ENCODE measurements around the gene CYP2C19.

DNA sequence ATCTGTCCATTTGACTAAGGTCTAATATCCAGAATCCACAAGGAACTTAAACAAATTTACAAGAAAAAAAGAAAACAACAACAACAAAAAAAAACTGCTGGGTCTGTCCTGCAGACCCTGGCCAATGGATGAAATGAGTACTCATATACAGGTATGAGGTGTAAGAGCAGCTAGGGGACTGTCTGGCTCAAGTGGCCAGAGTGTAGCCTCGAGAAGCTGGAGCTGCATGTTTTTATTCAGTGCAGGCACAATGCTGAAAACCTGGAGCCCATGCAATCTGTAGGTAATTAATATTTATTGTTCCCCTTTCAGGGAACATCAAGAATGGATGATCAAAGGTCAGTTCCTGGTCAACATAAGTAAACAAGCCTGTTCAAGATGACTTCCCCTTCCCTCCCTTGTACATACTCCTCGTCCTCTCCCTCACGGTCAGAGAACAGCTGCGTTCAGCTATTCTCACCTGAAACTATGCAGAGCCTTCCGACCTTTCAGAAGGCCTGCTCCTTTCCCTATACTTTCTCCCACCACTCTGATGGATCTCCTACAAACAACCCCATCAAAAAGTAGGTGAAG, 15.5 kb downstream of the CYP2C19 start:
- TF ChIP-seq, protein P1, sequence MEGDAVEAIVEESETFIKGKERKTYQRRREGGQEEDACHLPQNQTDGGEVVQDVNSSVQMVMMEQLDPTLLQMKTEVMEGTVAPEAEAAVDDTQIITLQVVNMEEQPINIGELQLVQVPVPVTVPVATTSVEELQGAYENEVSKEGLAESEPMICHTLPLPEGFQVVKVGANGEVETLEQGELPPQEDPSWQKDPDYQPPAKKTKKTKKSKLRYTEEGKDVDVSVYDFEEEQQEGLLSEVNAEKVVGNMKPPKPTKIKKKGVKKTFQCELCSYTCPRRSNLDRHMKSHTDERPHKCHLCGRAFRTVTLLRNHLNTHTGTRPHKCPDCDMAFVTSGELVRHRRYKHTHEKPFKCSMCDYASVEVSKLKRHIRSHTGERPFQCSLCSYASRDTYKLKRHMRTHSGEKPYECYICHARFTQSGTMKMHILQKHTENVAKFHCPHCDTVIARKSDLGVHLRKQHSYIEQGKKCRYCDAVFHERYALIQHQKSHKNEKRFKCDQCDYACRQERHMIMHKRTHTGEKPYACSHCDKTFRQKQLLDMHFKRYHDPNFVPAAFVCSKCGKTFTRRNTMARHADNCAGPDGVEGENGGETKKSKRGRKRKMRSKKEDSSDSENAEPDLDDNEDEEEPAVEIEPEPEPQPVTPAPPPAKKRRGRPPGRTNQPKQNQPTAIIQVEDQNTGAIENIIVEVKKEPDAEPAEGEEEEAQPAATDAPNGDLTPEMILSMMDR (conservative IDR thresholded peaks at IDR 0.05; ENCODE audit: low read depth, low read length): no peak
- no peak for TF ChIP-seq EZH2 (IDR thresholded peaks at IDR 0.05; ENCODE audit: low read length, unreplicated experiment)
